Stimulated activated naive CD4-positive, alpha-beta T cell (primary cell): ENCODE data around the gene ERC2.
"Not testable (repeated sequence)": the region's sequence is repeated elsewhere in the genome, so short reads cannot be mapped to it uniquely, and the experiment has no call there.

ENCODE experiments used
- DNase-seq, 6 experiments: peaks; one replicate each; lab custom pipeline; 2025; lab: John Stamatoyannopoulos, UW

The ERC2 gene

GRCh38 chr3:56309465-56309864 is 158.8 kb downstream of the ERC2 start:
- DNase-seq, result no peak

GRCh38 chr3:56308471-56308870 is 159.8 kb downstream of the ERC2 start:
- DNase-seq, result no peak

- no peak for DNase-seq
Observed at GRCh38 chr3:56304069-56304468, 164.2 kb downstream of the ERC2 start.

- no peak for DNase-seq
Observed at GRCh38 chr3:56303487-56303886, 164.8 kb downstream of the ERC2 start.

GRCh38 chr3:56302417-56302816 is 165.8 kb downstream of the ERC2 start:
- no peak for DNase-seq

- no peak for DNase-seq
Observed at GRCh38 chr3:56297281-56297840, 170.9 kb downstream of the ERC2 start.

- DNase-seq, result no peak
Observed at GRCh38 chr3:56296361-56296760, 171.9 kb downstream of the ERC2 start.

GRCh38 chr3:56295161-56295560 is 173.1 kb downstream of the ERC2 start:
- no peak for DNase-seq

GRCh38 chr3:56294286-56294685 is 174.0 kb downstream of the ERC2 start:
- DNase-seq, result no peak

GRCh38 chr3:56291953-56292352 is 176.3 kb downstream of the ERC2 start:
- no peak for DNase-seq

- DNase-seq, result no peak
Observed at GRCh38 chr3:56291244-56291680, 177.0 kb downstream of the ERC2 start.

GRCh38 chr3:56290374-56290773 is 177.9 kb downstream of the ERC2 start:
- DNase-seq, result no peak

- DNase-seq, result no peak
Observed at GRCh38 chr3:56288258-56288657, 180.0 kb downstream of the ERC2 start.

GRCh38 chr3:56282341-56282740 is 185.9 kb downstream of the ERC2 start:
- DNase-seq, result no peak

GRCh38 chr3:56277236-56277635 is 191.0 kb downstream of the ERC2 start:
- DNase-seq, result no peak

GRCh38 chr3:56275120-56275519 is 193.1 kb downstream of the ERC2 start:
- DNase-seq, result no peak

- DNase-seq, result no peak
Observed at GRCh38 chr3:56269755-56270535, 198.3 kb downstream of the ERC2 start.

GRCh38 chr3:56268616-56269383 is 199.5 kb downstream of the ERC2 start:
- DNase-seq, result no peak

GRCh38 chr3:56261852-56262251 is 206.4 kb downstream of the ERC2 start:
- not testable (repeated sequence) for DNase-seq

GRCh38 chr3:56260262-56260661 is 208.0 kb downstream of the ERC2 start:
- DNase-seq, result no peak

GRCh38 chr3:56257826-56258225 is 210.4 kb downstream of the ERC2 start:
- no peak for DNase-seq

GRCh38 chr3:56254835-56255234 is 213.4 kb downstream of the ERC2 start:
- DNase-seq, result no peak
